ENCODE results near the gene CPED1.

The CPED1 gene

DNA sequence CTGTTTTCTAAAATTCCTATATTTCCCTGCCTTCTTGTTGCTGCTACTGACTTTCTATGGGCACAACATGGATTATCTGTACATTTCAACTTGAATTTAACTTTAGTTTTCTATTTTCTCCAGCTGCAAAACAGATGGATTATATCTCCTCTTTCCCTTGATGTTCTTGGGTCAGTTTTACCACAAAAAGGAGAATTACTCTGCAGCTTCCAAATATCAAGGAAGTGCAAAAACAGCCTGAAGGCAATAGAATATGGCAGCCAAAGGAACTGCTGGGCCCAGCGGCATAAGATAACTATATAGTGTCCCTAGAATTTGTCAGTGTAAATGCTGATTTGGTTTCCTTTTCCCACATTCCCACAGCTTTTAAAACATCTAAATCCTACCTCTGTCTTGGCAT, 29.1 kb downstream of the CPED1 start:
- TF ChIP-seq, protein P1, sequence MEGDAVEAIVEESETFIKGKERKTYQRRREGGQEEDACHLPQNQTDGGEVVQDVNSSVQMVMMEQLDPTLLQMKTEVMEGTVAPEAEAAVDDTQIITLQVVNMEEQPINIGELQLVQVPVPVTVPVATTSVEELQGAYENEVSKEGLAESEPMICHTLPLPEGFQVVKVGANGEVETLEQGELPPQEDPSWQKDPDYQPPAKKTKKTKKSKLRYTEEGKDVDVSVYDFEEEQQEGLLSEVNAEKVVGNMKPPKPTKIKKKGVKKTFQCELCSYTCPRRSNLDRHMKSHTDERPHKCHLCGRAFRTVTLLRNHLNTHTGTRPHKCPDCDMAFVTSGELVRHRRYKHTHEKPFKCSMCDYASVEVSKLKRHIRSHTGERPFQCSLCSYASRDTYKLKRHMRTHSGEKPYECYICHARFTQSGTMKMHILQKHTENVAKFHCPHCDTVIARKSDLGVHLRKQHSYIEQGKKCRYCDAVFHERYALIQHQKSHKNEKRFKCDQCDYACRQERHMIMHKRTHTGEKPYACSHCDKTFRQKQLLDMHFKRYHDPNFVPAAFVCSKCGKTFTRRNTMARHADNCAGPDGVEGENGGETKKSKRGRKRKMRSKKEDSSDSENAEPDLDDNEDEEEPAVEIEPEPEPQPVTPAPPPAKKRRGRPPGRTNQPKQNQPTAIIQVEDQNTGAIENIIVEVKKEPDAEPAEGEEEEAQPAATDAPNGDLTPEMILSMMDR (conservative IDR thresholded peaks at IDR 0.05; ENCODE audit: low read depth, low read length), result no peak
- DNase-seq (ENCODE audit: low read depth), result no peak
- no peak overlapping the region for H3K4me3 ChIP-seq (ENCODE audit: low read depth, low read length)

DNA sequence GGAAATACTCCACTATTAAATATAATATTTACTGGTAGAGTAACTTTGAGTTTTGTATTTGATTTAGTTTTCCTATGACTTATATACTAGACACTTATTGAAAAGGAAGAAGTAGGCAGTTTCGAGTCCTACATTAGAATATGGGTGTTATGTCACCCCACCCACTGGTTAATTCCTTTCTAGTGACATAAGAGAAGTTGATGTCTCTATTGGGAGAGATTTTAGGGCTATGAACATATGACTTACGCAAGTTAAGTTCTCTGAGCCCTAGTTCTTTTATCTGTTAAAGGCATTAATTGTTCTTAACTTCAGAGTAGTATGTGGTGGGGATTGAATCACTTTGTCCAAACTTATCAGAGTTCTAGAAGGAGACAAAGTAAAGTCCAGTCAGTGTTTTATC, 30.5 kb downstream of the CPED1 start:
- peak; percentile 83 for DNase-seq (ENCODE audit: low read depth)
- no peak overlapping the region for H3K4me3 ChIP-seq (ENCODE audit: low read depth, low read length)
- TF ChIP-seq, protein P1 (conservative IDR thresholded peaks at IDR 0.05; ENCODE audit: low read depth, low read length), result no peak

DNA sequence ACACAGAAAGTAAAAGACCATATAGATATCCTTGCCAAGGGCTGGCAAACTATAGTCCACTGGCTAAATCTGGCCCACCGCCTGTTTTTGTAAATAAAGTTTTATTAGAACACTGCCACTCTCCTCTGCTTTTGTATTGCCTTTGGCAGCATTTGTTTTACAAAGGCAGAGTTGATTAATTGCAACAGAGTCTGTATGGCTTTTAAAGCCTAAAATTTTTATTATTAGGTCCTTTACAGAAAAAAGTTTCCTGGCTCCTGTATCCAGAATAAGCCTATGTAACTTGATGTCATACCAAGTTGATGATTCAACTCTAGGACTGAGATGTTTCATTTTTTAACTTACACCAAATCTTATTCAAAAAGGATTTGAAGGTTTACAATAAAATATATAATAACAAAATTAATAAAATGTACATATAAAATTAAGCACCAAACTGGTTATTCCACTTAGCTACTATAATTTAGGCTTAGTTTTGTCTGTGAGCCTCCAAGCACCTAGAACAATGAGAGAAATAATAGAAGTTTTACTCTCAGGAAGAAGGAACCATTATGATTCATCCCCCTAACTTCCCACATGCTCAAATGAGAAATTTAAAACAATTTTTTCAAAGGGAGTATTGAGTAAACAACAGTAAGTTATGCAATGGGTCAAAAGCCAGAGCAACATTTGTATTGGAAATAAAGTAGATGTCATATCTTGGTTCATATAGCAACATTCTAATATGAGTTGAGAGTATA, 31.9 kb downstream of the CPED1 start:
- TF ChIP-seq, protein P1 (conservative IDR thresholded peaks at IDR 0.05; ENCODE audit: low read depth, low read length), result no peak
- no peak overlapping the region for H3K4me3 ChIP-seq (ENCODE audit: low read depth, low read length)
- peak; percentile 86 for DNase-seq (ENCODE audit: low read depth)

DNA sequence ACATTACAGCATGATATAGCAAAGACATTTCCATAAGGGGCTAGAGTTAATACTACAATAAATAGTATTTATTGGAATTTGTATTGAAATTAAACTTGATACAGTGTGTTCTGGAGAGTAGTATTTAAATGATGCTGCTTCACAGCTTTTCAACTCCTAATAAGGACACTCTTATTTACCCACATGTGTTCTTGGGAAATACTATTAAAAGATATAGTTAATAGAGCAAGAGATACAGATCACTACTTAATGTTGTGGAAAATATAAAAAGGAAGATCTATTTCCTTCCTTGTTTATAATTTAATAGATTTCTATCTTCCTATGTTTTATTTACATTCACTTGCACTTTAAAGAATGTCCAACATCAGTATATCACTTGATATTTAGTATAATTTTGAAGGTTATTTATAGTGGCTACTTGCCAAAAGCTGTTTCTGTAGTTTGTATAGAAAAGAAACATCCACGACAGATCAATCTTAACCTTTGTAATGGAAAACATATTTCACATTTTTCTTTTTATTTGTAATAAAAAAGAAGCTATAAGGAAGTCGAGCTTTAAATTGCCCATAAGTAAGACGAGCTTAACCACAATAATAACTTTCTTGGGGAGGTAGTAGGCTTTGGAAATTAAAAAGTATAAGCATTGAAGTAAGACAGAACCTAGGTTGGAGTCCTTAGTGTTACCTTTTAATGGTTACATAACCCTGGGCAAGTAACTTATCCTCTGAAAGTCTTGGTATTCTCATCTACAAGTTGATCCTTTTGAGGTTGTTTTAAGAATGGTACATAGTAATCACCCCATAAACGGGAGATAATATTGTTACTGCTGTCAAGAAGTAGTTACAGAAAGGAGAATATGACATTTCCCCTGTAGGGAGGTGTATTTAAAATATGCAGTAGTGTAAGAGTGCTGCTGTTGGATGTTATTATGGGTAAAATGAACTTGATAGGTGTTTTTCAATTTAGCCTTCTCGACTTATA, 32.8 kb downstream of the CPED1 start:
- H3K4me3 ChIP-seq (ENCODE audit: low read depth, low read length), result no peak overlapping the region
- TF ChIP-seq, protein P1 (conservative IDR thresholded peaks at IDR 0.05; ENCODE audit: low read depth, low read length), result no peak
- DNase-seq (ENCODE audit: low read depth), result no peak

DNA sequence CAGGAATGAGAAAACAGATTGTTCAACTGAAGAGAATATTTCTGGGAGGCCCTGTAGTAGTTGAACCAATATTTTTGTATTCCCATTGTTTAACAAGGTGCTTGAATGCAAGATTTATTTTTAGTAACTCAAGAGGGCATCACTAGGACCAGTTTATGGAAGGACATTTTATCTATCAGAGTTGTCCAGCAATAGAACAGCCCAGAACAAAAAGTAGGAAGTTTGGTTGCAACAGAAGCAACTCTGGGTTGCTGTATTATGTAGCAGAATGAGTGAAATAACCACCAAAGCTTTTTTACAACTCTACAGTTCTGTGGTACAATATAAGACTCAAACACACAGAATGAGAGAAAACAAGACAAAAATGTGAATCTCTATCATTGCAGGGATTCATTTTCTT, 34.7 kb downstream of the CPED1 start:
- no peak overlapping the region for H3K4me3 ChIP-seq (ENCODE audit: low read depth, low read length)
- DNase-seq (ENCODE audit: low read depth), result no peak
- TF ChIP-seq, protein P1 (conservative IDR thresholded peaks at IDR 0.05; ENCODE audit: low read depth, low read length), result no peak

DNA sequence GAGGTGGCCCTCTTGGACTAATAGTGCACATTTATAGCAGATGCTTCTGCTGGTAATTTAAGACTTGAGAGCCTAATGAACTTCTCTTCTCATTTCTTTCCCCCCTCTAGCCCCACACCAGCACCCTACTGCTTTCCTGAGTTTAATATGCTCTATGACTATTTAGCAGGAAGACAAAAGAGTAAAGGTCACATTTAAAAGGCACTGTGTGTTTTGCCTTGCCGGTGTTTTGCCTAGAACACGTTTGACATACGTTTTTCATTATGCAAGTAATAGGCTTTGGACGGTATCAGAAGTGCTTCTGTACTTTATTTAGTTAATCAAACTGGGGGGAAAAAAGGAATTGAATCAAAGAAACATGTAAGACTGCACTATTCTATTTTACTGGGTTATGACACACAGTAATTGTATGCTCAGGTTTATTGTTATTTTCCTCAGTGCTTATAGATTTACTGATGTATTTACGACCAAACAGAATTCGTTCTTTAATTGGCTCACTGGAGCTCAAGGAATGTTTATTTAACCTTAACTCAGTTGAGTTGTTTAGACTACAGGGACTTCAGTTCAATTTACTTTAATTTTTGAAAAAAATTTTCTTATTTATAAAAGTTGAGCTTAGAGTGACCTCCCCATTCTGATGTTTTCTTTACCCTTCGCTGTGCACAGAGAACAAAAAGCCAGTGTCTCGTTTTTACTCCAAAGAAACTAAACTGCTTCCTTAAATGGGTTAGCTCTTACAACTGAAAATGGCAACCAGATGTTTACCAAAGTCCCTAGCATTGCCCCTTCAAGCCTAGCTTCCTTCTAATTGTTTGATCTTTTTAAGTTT, 35.4 kb downstream of the CPED1 start:
- DNase-seq (ENCODE audit: low read depth), result peak; percentile 70
- TF ChIP-seq, protein P1 (conservative IDR thresholded peaks at IDR 0.05; ENCODE audit: low read depth, low read length), result no peak
- no peak overlapping the region for H3K4me3 ChIP-seq (ENCODE audit: low read depth, low read length)
